AG10803 (cell line): Measurements from ENCODE around the gene KSR1.
A peak's percentile ranks its signal among the peaks of the same experiment; 100 is the strongest.

Experiments
- DNase-seq: peaks from one replicate; pipeline ENCODE4 v3.0.0; 2010; ENCODE audit warnings: low read depth
- H3K4me3 ChIP-seq: 2 replicates; pipeline ENCODE4 v1.5.1; 2011; ENCODE audit warnings: mild to moderate bottlenecking, low read length, control low read depth
- CTCF ChIP-seq: conservative IDR thresholded peaks from 2 replicates; pipeline ENCODE4 v1.5.1; 2011; ENCODE audit warnings: mild to moderate bottlenecking, low read length, control low read depth, inconsistent platforms

Gene KSR1

GRCh38 chr17:27457360-27457715 is 1.1 kb downstream of the KSR1 start:
- peak overlapping the region; percentile 79 for H3K4me3 ChIP-seq
- DNase-seq = no peak
- no peak for TF ChIP-seq CTCF

- no peak for TF ChIP-seq CTCF
- DNase-seq = peak; percentile 50
- H3K4me3 ChIP-seq = peak overlapping the region; percentile 79
Measured at GRCh38 chr17:27457731-27458523, 1.7 kb downstream of the KSR1 start.

GRCh38 chr17:27458524-27458908 is 2.3 kb downstream of the KSR1 start:
- TF ChIP-seq CTCF = no peak
- H3K4me3 ChIP-seq = peak overlapping the region; percentile 79
- no peak for DNase-seq

- DNase-seq = no peak
- no peak overlapping the region for H3K4me3 ChIP-seq
- no peak for TF ChIP-seq CTCF
Measured at GRCh38 chr17:27459433-27459832, 3.2 kb downstream of the KSR1 start.

GRCh38 chr17:27460196-27460725 is 4.0 kb downstream of the KSR1 start:
- TF ChIP-seq CTCF = no peak
- H3K4me3 ChIP-seq = no peak overlapping the region
- DNase-seq = no peak

GRCh38 chr17:27461192-27461859 is 5.1 kb downstream of the KSR1 start:
- DNase-seq = no peak
- no peak for TF ChIP-seq CTCF
- no peak overlapping the region for H3K4me3 ChIP-seq

GRCh38 chr17:27462149-27462548 is 5.9 kb downstream of the KSR1 start:
- no peak for DNase-seq
- TF ChIP-seq CTCF = no peak
- no peak overlapping the region for H3K4me3 ChIP-seq
